Muscle layer of duodenum (tissue), 2 donors: ENCODE measurements around the gene CNTNAP2.
"Not testable (repeated sequence)": the region's sequence is repeated elsewhere in the genome, so short reads cannot be mapped to it uniquely, and the experiment has no call there.

Experiments
- H3K27ac ChIP-seq: one replicate; pipeline ENCODE4 v1.7.0; 2013; ENCODE audit warnings: mild to moderate bottlenecking, low read length
- H3K27me3 ChIP-seq: one replicate; pipeline ENCODE4 v1.7.0; 2013; ENCODE audit warnings: low read depth, mild to moderate bottlenecking, control low read depth, low read length
- H3K36me3 ChIP-seq, 2 donors: one replicate each; pipeline ENCODE4 v1.7.0; 2013; ENCODE audit warnings: low read length in 2 of 2, control low read depth in 1 of 2, mild to moderate bottlenecking in 1 of 2; ENCODE audit not compliant: insufficient read depth in 2 of 2, control insufficient read depth in 1 of 2
- H3K4me1 ChIP-seq, 2 donors: one replicate each; pipeline ENCODE4 v1.7.0; 2013; ENCODE audit warnings: low read length in 2 of 2, mild to moderate bottlenecking in 2 of 2, control low read depth in 1 of 2, moderate library complexity in 1 of 2; ENCODE audit not compliant: insufficient read depth in 2 of 2, control insufficient read depth in 1 of 2
- H3K4me3 ChIP-seq, 2 donors: one replicate each; pipeline ENCODE4 v1.7.0; 2013; ENCODE audit warnings: low read length in 2 of 2, low read depth in 1 of 2, mild to moderate bottlenecking in 1 of 2
- H3K9me3 ChIP-seq, 2 donors: one replicate each; pipeline ENCODE4 v1.7.0; 2013; ENCODE audit warnings: low read length in 2 of 2, control low read depth in 1 of 2, mild to moderate bottlenecking in 1 of 2; ENCODE audit not compliant: control insufficient read depth in 1 of 2
- donor health status: healthy.

Gene CNTNAP2

DNA sequence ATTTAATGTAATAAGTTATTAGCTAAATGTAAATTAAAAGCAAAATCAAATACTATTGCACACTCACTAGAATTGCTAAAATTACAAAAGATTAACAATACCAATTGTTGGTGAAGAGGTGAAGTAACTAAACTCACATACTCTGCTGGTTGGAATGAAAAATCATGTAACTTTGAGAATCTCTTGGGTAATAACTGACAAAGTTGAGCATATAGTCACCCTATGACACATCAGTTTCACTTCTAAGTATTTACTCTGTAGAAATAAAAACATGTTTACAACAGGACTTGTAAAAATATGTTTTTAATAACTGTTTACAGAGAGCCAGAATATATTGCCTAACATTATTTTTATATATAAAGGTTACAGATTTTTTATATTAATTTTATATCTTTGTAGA, 33.6 kb downstream of the CNTNAP2 start:
- Histone ChIP-seq H3K36me3 (no peaks in the 10 kb centered on the region), H3K4me3 (no peak overlapping the region)

DNA sequence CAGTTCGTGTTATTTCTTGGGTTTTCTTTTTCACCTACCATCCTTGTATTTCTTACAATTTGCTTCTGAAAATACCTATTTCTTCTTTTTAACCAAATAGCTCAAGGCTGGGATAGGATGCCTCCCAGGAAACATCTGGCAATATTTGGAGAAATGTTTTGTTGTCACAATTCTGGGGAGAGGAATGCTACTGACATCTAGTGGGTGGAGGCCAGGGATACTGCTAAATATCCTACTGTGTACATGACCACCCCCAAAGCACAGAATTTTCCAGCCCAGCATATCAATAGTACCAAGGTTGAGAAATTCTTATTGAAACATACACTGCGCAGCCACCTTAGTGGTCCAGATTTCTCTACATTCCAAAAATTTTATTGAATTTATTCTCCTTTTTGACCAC, 55.5 kb downstream of the CNTNAP2 start:
- H3K36me3 ChIP-seq: no peaks in the 10 kb centered on the region
- no peak overlapping the region for H3K27ac ChIP-seq
- no peak overlapping the region for H3K4me3 ChIP-seq

More for the DNA sequence above, 33.6 kb downstream of the CNTNAP2 start:
- no peaks in the 10 kb centered on the region for H3K4me1 ChIP-seq
- H3K9me3 ChIP-seq: no peaks in the 10 kb centered on the region
- no peaks in the 10 kb centered on the region for H3K27me3 ChIP-seq
- no peak overlapping the region for H3K27ac ChIP-seq

DNA sequence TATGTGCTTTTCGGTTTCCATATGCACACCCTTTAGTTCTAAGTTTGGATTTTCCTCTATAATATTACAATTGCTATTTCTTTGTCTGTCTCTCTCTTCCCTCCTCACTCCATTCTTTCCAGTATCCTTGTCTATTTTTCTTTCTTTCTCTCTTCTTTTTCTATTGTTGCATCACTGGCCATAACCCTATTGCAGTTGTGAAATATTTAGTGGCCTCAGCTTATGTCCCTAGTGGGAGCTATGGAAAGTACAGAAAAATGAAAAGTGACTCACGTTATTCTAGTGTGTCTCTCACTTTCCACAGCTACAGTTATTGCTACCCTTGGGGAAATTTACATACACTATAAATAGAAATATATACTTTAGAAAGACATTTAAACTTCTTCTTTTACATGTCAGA, 59.1 kb downstream of the CNTNAP2 start:
- Histone ChIP-seq H3K4me1 (no peaks in the 10 kb centered on the region), H3K27me3 (no peaks in the 10 kb centered on the region), H3K9me3 (no peaks in the 10 kb centered on the region), H3K36me3 (no peaks in the 10 kb centered on the region), H3K4me3 (no peak overlapping the region), H3K27ac (no peak overlapping the region)

More for the DNA sequence above, 55.5 kb downstream of the CNTNAP2 start:
- H3K9me3 ChIP-seq: no peaks in the 10 kb centered on the region
- no peaks in the 10 kb centered on the region for H3K4me1 ChIP-seq
- no peaks in the 10 kb centered on the region for H3K27me3 ChIP-seq

DNA sequence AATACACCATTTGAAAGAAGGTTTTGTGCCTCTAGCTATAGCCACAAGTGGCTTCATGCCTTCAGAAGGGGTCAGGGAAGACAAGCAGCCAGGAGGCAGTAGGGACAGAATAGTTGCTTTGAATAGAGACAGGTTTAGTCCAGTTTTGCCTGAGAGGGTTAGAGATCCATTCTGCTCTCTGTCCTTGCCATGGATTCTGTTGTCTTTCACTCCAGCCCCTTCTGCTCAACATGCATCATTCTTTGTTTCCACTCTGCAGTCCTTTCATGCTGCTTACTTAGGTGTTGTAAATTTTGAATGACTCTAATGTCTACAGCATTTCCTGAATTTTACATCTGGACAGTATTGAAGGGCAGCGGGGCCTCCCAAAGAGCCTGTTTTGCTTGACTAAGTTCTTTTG, 60.3 kb downstream of the CNTNAP2 start:
- no peak overlapping the region for H3K27ac ChIP-seq

DNA sequence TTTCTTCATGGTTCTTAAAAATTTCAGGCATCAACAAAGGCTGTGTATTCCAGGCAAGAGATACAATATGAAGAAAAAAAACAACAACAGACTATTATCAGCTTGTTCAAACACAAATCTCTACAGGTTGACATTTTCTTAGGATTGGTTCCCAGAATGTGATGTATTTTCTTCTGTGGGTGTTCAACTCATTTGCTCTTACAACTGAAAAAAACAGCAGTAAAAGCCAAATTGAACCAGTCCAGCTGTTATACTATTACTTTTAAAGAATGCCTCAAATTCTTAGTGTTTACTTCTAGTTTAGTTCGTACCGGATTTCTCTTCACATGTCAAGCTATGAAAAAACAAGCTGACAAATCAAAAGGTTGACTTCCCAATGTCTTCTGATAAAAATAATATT, 60.7 kb downstream of the CNTNAP2 start:
- H3K36me3 ChIP-seq: no peaks in the 10 kb centered on the region
- H3K27ac ChIP-seq: no peak overlapping the region
- H3K4me1 ChIP-seq: no peaks in the 10 kb centered on the region
- no peaks in the 10 kb centered on the region for H3K27me3 ChIP-seq
- H3K4me3 ChIP-seq: no peak overlapping the region
- no peaks in the 10 kb centered on the region for H3K9me3 ChIP-seq

More for the DNA sequence above, 60.3 kb downstream of the CNTNAP2 start:
- H3K4me3 ChIP-seq: no peak overlapping the region
- H3K36me3 ChIP-seq: no peaks in the 10 kb centered on the region
- H3K9me3 ChIP-seq: no peaks in the 10 kb centered on the region
- H3K27me3 ChIP-seq: no peaks in the 10 kb centered on the region
- H3K4me1 ChIP-seq: no peaks in the 10 kb centered on the region

DNA sequence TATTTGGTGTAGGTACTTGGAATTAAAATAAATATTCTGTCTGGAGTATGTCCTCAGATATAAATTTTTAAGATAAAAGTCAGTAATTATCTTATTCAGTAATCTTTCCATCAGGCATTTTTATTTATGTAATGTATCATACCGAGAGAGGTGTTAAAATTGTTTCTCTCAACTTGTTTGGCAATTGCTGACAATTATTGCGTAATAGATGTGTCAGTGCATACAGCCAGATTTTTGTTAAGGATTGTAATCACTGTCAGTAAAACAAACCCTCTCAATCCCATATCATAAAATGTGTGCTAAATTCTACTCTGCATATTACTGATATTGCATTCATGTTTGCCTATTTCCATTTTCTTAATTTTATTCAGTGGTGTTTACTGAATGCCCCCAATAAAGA, 69.2 kb downstream of the CNTNAP2 start:
- Histone ChIP-seq H3K27ac (no peak overlapping the region), H3K4me1 (no peaks in the 10 kb centered on the region), H3K27me3 (no peaks in the 10 kb centered on the region), H3K4me3 (no peak overlapping the region), H3K36me3 (no peaks in the 10 kb centered on the region), H3K9me3 (no peaks in the 10 kb centered on the region)

DNA sequence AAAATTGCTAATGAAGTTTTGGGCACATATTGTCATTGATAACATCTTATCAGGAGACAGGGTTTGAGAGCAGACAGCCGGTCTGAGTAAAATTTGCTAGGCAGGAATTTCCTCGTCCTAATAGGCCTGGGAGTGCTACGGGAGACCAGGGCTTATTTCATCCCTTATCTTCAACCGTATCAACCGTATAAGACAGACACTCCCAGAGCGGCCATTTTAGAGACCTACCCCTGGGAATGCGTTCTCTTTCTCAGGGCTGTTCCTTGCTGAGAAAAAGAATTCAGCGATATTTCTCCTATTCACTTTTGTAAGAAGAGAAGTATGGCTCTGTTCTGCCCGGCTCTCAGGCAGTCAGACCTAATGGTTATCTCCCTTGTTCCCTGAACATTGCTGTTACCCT, 74.8 kb downstream of the CNTNAP2 start:
- not testable (repeated sequence) for H3K36me3 ChIP-seq, H3K27me3 ChIP-seq, H3K4me1 ChIP-seq, H3K4me3 ChIP-seq, H3K27ac ChIP-seq, H3K9me3 ChIP-seq

DNA sequence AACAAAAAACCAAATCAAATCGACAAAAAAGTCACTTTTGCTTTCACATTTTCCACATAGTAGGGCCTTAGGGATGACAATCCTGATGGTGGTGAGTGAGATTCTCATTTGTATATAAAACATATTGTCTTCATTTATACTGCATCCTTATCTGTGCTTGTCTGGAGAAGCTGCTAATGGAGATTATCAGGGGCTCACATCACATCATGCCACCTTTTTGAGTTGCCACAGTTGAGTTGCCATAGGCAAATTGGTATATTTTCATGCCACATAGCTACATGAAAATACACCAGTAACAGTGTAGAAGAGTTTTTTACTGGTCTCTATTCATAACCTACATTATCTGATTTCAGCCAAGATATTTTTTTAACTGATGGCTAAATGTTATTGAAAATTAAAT, 85.3 kb downstream of the CNTNAP2 start:
- no peaks in the 10 kb centered on the region for H3K36me3 ChIP-seq
- no peaks in the 10 kb centered on the region for H3K27me3 ChIP-seq
- no peaks in the 10 kb centered on the region for H3K9me3 ChIP-seq
- H3K27ac ChIP-seq: no peak overlapping the region
- H3K4me1 ChIP-seq: no peaks in the 10 kb centered on the region
- H3K4me3 ChIP-seq: no peak overlapping the region

DNA sequence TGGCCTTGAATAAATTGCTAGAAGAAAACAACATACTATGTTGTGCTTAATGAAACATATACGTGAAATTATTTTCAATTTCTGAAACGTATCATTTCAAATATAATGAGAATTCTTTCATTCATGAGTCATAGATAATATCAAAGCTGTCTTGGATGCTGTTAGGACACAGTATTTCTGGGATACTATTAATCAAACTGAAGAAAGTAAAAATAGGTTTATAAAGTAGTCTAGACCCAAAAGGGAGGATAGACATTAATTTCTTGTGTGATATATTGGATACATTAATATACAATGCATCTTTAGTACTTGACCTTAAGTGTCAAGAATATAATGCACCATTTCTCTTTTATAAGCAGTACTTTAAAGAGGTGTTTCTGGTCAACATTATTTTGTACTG, 89.7 kb downstream of the CNTNAP2 start:
- Histone ChIP-seq H3K36me3 (no peaks in the 10 kb centered on the region), H3K4me3 (no peak overlapping the region), H3K27me3 (no peaks in the 10 kb centered on the region), H3K9me3 (no peaks in the 10 kb centered on the region), H3K27ac (no peak overlapping the region), H3K4me1 (no peaks in the 10 kb centered on the region)

DNA sequence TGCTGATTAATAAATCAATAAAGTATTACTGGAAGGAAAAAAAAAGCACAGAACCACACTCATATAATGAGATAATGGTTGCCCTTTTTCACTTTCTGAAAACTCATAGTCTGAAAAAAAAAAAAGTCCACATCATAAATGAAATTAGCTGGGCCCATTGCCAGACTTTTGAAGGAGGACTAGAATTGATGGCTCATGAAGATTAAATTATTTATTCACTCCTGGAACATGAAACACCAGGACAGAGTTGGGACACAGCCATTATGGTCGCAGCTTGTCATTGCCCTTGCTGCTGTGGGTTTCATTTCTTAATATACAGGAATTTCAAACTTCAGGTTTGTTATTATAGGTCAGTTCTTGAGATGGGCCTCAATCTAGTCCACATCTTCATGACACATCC, 91.9 kb downstream of the CNTNAP2 start:
- Histone ChIP-seq H3K27ac (no peak overlapping the region), H3K4me1 (no peaks in the 10 kb centered on the region), H3K36me3 (no peaks in the 10 kb centered on the region), H3K9me3 (no peaks in the 10 kb centered on the region), H3K27me3 (no peaks in the 10 kb centered on the region), H3K4me3 (no peak overlapping the region)

DNA sequence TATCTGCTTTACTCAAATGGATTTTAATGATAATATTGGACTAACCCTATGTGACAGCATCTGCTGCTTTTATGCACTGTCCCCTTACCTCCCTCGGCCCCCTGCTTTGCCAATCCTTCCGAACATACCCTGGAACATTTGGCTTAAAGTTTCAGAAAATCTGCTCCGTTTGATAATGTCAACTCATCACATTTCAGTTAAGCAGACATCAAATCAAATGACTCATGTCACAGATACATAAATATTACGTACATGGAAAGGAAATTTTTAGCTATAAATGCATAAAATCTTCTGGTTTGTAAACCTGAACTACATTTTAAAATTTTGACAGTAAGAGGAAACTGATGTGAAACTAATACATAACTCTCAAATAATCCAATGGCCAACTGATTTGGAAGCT, 98.2 kb downstream of the CNTNAP2 start:
- H3K9me3 ChIP-seq: no peaks in the 10 kb centered on the region
- no peaks in the 10 kb centered on the region for H3K36me3 ChIP-seq
- H3K27me3 ChIP-seq: no peaks in the 10 kb centered on the region
- H3K27ac ChIP-seq: no peak overlapping the region
- no peaks in the 10 kb centered on the region for H3K4me1 ChIP-seq
- H3K4me3 ChIP-seq: no peak overlapping the region

DNA sequence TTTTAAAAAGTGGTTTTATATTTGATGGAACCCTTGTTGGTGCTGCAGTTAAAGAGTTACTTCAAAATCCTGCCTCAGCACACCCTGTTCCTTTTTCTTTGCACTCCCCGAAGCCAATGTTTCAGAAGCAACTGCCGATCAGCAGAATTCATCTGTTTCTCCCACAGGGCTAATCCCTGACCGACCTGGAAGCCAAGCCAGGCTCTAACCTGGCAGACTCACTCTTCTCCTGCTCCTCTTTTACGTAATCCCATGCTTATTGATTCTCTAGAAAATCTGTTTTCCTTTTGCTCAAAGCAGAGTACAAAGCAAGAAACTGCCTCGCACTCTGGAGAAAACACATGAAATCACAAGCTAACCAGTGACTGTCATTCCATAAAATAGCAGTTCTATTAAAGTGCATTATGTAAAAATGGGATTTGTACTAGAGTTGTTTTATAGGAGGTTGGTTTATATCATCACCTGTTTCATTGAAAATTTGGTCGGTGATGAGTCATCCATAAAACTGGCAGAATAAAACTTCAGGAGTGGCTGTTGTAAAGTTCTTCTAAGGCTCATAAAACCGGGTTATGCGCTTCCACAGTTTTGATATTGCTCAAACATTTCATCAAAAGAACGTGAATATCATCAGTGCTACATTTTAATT, 99.9 kb downstream of the CNTNAP2 start:
- Histone ChIP-seq H3K4me1 (no peaks in the 10 kb centered on the region), H3K27me3 (no peaks in the 10 kb centered on the region), H3K27ac (no peak overlapping the region), H3K36me3 (no peaks in the 10 kb centered on the region), H3K4me3 (no peak overlapping the region), H3K9me3 (no peaks in the 10 kb centered on the region)
